Uterus (tissue), 4 donors: ENCODE data around the gene PTCH2. TPM values are rescaled to one million over a fixed set of nuclear protein-coding genes. Genes with fewer than 3 reads are reported as not detected.
"Not testable (repeated sequence)": the region's sequence is repeated elsewhere in the genome, so short reads cannot be mapped to it uniquely, and the experiment has no call there.

Experiments
- DNase-seq, 2 donors: peaks; one replicate each; pipeline ENCODE4 v3.0.0-alpha.2; 2019 to 2020
- H3K27ac ChIP-seq, 2 donors: fragments of 200-600 bp; sonication (generic); 1 replicate in 1 of 2; 2 replicates in 1 of 2; pipeline ENCODE4 v1.5.1; 2016 to 2018
- H3K27me3 ChIP-seq, 2 donors: fragments of 200-600 bp; sonication (generic); one replicate each; pipeline ENCODE4 v1.5.1; 2018 to 2019; ENCODE audit warnings: control low read depth in 1 of 2
- H3K36me3 ChIP-seq, 2 donors: fragments of 200-600 bp; sonication (generic); one replicate each; pipeline ENCODE4 v1.5.1; 2019; ENCODE audit warnings: control low read depth in 1 of 2
- H3K4me1 ChIP-seq, 2 donors: fragments of 200-600 bp; sonication (generic); one replicate each; pipeline ENCODE4 v1.5.1; 2018 to 2019; ENCODE audit warnings: control low read depth in 1 of 2
- H3K4me3 ChIP-seq, 2 donors: fragments of 200-600 bp; sonication (generic); 1 replicate in 1 of 2; 2 replicates in 1 of 2; pipeline ENCODE4 v1.5.1; 2018 to 2019; ENCODE audit warnings: mild to moderate bottlenecking in 1 of 2
- H3K9me3 ChIP-seq, 2 donors: fragments of 200-600 bp; sonication (generic); one replicate each; pipeline ENCODE4 v1.5.1; 2019; ENCODE audit warnings: control low read depth in 1 of 2
- POLR2A ChIP-seq, 2 donors: fragments of 450-650 bp; IDR thresholded peaks; one replicate each; pipeline ENCODE4 v1.6.1; 2016; ENCODE audit warnings: antibody characterized with exemption in 2 of 2, mild to moderate bottlenecking in 1 of 2, moderate library complexity in 1 of 2
- intact Hi-C: fragments of 100-400 bp; cut with DNase I; formaldehyde crosslinking; loops from one replicate; pipeline ENCODE4 v1.15.1; 2023; ENCODE audit warnings: low total_unique reads
- total RNA-seq, 4 donors: library from RNA; depleted of rRNA in 3 of 4; stranded (reverse); fragments of >200 nt in 3 of 4; gene quantifications; one replicate each; pipeline versions ENCODE4 v1.1.0 to v1.2.4, GENCODE V29; 2014 to 2023
- TF ChIP-seq, protein P1 (sequence below), 4 experiments: fragments of 200-600 bp in 2 of 4; fragments of 450-650 bp in 2 of 4; sonication (generic) in 2 of 4; IDR thresholded peaks; one replicate each; pipeline ENCODE4 v1.5.1; 2016 to 2019; ENCODE audit warnings: antibody characterized with exemption in 4 of 4, mild to moderate bottlenecking in 2 of 4, moderate library complexity in 1 of 4
- donor health status: DM: yes; HTN: yes; CAD: no.

PTCH2 gene
- total RNA-seq, 4 donors from 2014 or later = 3.1 to 8.1 (median 5.4) TPM

DNA sequence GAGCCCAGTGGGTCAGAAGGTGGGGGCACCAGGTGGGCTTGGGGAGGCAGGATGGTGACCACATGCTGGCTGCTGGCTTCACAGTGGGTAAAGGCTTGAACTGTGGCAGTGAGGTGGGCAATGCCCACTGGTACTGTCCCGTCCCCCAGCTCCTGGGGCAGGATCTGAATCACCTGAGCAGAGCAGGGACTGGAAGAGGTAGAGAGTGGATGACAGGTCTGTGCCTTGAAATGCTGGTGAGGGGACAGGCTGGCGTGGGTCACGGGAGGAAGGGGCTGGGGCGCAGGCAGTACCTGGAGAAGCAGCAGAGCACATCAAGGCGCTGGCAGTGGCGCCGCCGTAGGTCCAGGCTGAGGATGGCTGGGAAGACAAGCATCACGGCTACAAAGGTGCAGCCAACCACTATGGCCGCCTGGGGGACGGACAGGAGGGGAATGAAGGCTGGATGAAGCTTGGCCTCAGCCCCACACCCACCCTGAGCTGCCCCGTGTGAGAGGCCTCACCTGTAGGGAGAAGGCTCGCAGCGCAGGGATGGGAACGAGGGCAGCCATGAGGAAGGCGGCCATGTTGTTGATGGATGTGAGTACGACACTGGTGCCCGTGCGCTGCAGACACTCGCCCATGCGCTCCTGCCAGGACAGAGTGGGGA, 14.9 kb downstream of the PTCH2 start:
- H3K9me3 ChIP-seq = no peaks in the 10 kb centered on the region
- no peaks in the 10 kb centered on the region for H3K4me1 ChIP-seq
- no peak for DNase-seq
- H3K36me3 ChIP-seq = no peaks in the 10 kb centered on the region
- no peaks in the 10 kb centered on the region for H3K27me3 ChIP-seq
- H3K27ac ChIP-seq = no peak overlapping the region
- no peak for TF ChIP-seq POLR2A (IDR thresholded peaks at IDR 0.05)
- TF ChIP-seq, protein P1, sequence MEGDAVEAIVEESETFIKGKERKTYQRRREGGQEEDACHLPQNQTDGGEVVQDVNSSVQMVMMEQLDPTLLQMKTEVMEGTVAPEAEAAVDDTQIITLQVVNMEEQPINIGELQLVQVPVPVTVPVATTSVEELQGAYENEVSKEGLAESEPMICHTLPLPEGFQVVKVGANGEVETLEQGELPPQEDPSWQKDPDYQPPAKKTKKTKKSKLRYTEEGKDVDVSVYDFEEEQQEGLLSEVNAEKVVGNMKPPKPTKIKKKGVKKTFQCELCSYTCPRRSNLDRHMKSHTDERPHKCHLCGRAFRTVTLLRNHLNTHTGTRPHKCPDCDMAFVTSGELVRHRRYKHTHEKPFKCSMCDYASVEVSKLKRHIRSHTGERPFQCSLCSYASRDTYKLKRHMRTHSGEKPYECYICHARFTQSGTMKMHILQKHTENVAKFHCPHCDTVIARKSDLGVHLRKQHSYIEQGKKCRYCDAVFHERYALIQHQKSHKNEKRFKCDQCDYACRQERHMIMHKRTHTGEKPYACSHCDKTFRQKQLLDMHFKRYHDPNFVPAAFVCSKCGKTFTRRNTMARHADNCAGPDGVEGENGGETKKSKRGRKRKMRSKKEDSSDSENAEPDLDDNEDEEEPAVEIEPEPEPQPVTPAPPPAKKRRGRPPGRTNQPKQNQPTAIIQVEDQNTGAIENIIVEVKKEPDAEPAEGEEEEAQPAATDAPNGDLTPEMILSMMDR (IDR thresholded peaks at IDR 0.05) = no peak
- H3K4me3 ChIP-seq = no peak overlapping the region
- intact Hi-C loops = no loop called here

DNA sequence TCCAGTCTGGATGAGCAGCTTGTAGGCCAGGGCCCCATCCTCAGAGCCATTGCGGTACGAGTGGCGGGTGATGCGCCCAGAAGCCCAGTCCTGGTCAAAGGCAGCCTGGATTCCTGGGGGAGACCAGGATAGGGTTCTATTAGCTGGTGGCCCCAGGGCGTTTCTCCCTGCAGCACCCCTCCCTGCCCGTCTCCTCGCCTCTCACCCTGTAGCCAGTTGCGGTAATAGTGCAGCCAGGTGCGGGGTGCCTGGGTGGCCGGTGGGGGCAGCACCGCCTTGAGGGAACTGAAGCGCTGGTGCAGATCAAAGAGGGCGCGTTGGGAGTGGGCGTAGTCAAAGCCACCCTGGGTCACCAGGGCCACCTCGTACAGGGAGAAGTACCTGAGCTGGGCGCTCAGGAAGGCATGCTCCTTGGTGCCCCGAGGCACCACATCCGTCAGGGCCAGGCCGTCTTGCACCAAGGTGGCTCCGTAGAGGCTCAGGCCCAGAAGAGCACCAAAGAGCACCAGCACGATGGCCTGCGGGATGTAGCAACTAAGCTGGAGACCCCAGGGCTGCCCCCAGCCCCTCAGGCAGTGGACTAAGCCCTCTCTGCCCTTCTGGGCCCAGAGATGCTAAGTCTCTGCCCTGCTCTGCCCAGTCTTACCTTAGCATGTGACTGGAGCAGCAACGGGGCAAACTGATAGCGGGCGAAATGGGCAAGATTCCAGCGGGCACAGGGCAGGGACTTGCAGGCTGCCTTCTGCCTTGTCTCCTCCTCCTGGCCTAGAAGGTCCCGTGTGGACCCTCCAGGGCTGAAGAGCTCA, 15.7 kb downstream of the PTCH2 start:
- TF ChIP-seq POLR2A (IDR thresholded peaks at IDR 0.05) = no peak
- TF ChIP-seq, protein P1 (IDR thresholded peaks at IDR 0.05) = no peak
- H3K4me3 ChIP-seq = no peak overlapping the region
- intact Hi-C loops = no loop called here
- no peaks in the 10 kb centered on the region for H3K9me3 ChIP-seq
- DNase-seq = no peak
- no peaks in the 10 kb centered on the region for H3K36me3 ChIP-seq
- H3K27ac ChIP-seq = peak overlapping the region in 1 of 2 donors; percentile 22
- no peaks in the 10 kb centered on the region for H3K4me1 ChIP-seq
- H3K27me3 ChIP-seq = no peaks in the 10 kb centered on the region

DNA sequence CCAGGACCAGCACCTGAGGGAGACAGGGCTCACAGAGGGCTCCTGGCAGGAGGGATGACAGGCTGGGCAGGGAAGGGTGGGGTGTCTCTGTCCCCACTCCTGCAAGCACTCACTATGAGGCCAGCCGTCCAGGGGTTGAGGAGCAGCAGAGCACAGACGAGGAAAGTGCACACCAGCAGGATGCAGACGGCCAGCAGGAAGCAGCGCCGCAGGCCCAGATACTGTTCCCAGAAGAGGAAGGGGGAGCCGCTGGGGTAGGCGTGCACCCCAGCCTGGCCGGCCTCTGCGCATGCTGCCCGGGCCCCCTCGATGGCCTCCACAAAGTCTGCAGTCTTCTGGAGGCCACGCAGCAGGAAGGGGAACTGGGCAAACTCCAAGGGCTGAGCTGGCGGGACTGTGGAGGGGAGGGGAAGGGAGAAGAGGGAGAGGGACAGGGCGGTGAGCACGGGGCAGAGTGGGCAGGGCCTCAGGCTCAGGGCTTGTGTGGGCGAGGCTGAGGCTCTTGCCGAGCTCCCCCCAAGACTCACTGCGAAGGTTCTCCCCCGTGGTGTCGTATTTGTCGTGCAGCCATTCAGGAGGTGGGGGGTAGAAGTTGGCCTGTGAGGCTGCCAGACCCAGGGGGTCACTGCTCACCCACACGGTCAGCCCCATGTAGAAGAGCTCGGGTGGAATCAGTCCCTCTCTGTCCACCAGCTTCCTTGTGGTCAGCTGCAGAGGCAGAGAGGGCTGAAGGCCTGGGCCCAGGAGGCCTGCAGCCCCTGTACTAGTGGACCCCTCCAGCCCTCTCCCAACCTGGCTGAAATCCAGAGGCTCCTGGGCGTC, 16.5 kb downstream of the PTCH2 start:
- DNase-seq = peak in 1 of 2 donors; percentile 77
- H3K36me3 ChIP-seq = no peaks in the 10 kb centered on the region
- H3K27ac ChIP-seq = peak overlapping the region; percentile 22 to 44
- no peaks in the 10 kb centered on the region for H3K9me3 ChIP-seq
- intact Hi-C loops = no loop called here
- H3K27me3 ChIP-seq = no peaks in the 10 kb centered on the region
- H3K4me1 ChIP-seq = no peaks in the 10 kb centered on the region
- no peak overlapping the region for H3K4me3 ChIP-seq
- TF ChIP-seq POLR2A (IDR thresholded peaks at IDR 0.05) = no peak
- TF ChIP-seq, protein P1 (IDR thresholded peaks at IDR 0.05) = no peak

DNA sequence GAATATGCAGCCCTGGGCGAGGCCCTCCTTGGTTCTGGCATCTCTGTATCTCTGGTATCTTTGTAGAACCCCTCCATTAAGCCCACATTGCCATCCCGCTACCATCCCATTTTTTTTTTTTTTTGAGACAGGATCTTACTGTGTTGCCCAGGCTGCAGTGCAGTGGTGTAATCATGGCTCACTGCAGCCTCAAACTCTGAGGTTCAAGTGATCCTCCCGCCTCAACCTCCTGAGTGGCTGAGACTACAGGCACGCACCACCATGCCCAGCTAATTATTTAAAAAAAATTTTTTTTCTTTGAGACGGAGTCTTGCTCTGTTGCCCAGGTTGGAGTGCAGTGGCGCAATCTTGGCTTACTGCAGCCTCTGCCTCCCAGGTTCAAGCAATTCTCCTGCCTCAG, 18.7 kb downstream of the PTCH2 start:
- H3K4me3 ChIP-seq, DNase-seq, H3K9me3 ChIP-seq, H3K27me3 ChIP-seq, H3K36me3 ChIP-seq, intact Hi-C loops, H3K4me1 ChIP-seq, H3K27ac ChIP-seq: not testable (repeated sequence)

DNA sequence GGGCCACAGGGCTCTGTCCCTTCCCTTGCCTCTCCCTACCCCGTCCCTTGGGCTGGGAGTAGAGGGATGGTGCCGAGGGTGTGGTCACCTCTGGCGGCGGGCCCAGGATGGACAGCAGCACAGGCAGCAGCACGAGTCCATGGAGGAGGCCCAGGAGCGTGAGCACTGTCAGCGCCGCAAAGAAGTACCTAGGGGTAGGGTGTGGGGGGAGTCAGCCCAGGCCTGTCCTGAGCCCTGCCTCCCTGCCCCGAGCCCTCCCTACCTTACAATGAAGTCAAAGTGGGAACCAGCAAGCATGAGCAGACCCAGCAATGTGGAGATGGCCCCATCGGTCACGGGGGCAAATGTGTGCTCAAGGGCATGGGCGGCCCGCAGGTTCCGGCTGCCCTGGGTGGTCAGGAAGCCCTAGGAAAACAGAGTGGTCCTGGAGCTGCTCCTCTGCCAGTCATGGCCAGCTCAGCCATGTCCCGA, 20.0 kb downstream of the PTCH2 start:
- DNase-seq = no peak
- H3K27me3 ChIP-seq = no peaks in the 10 kb centered on the region
- intact Hi-C loops = no loop called here
- H3K9me3 ChIP-seq = no peaks in the 10 kb centered on the region
- H3K36me3 ChIP-seq = no peaks in the 10 kb centered on the region
- H3K27ac ChIP-seq = no peak overlapping the region
- H3K4me3 ChIP-seq = no peak overlapping the region
- TF ChIP-seq POLR2A (IDR thresholded peaks at IDR 0.05) = no peak
- TF ChIP-seq, protein P1 (IDR thresholded peaks at IDR 0.05) = no peak
- H3K4me1 ChIP-seq = peaks cover 0 to 3% of the 10 kb centered on the region in 2 donors
